AG09309 (cell line): ENCODE data around the gene SEMA5A.

Source experiments
- DNase-seq: peaks from one replicate; pipeline ENCODE4 v3.0.0-alpha.2; 2010; ENCODE audit warnings: low read depth
- H3K4me3 ChIP-seq: 2 replicates; pipeline ENCODE4 v1.5.1; 2011; ENCODE audit warnings: mild to moderate bottlenecking, low read depth, low read length, moderate library complexity; ENCODE audit not compliant: control insufficient read depth
- CTCF ChIP-seq: IDR thresholded peaks from 2 replicates; pipeline ENCODE4 v1.5.1; 2011; ENCODE audit warnings: mild to moderate bottlenecking, low read depth, low read length, inconsistent platforms; ENCODE audit not compliant: insufficient read depth, control insufficient read depth; ENCODE audit errors: missing control alignments

SEMA5A gene

GRCh38 chr5:9098990-9099389 is 446.9 kb downstream of the SEMA5A start:
- no peak for DNase-seq
- no peak overlapping the region for H3K4me3 ChIP-seq
- no peak for TF ChIP-seq CTCF

GRCh38 chr5:9094582-9094981 is 451.3 kb downstream of the SEMA5A start:
- TF ChIP-seq CTCF: no peak

GRCh38 chr5:9091896-9092662 is 453.8 kb downstream of the SEMA5A start:
- no peak overlapping the region for H3K4me3 ChIP-seq
- TF ChIP-seq CTCF: no peak
- DNase-seq: no peak

More at GRCh38 chr5:9094582-9094981, 451.3 kb downstream of the SEMA5A start:
- DNase-seq: peak; percentile 61
- H3K4me3 ChIP-seq: no peak overlapping the region

- DNase-seq: no peak
- H3K4me3 ChIP-seq: no peak overlapping the region
- no peak for TF ChIP-seq CTCF
These were observed 455.4 kb downstream of the SEMA5A start for GRCh38 chr5:9090381-9091026.

- TF ChIP-seq CTCF: no peak
These were observed 456.0 kb downstream of the SEMA5A start for GRCh38 chr5:9089893-9090292.

GRCh38 chr5:9082996-9083395 is 462.9 kb downstream of the SEMA5A start:
- H3K4me3 ChIP-seq: no peak overlapping the region
- no peak for DNase-seq
- TF ChIP-seq CTCF: no peak

More at GRCh38 chr5:9089893-9090292, 456.0 kb downstream of the SEMA5A start:
- H3K4me3 ChIP-seq: no peak overlapping the region
- DNase-seq: no peak
